IPS DF 6.9 (cell line): Measurements from ENCODE around the gene TKT.

Experiments
- DNase-seq: peaks from one replicate; pipeline ENCODE4 v3.0.0-alpha.2; 2013; ENCODE audit warnings: low read depth, low spot score
- H3K27ac ChIP-seq: one replicate; pipeline ENCODE4 v1.5.1; 2013; ENCODE audit warnings: low read length, control low read depth
- H3K27me3 ChIP-seq: 2 replicates; pipeline ENCODE4 v1.6.1; 2013; ENCODE audit warnings: mild to moderate bottlenecking, low read length; ENCODE audit not compliant: control insufficient read depth, insufficient read depth
- H3K36me3 ChIP-seq: 2 replicates; pipeline ENCODE4 v1.6.1; 2013; ENCODE audit warnings: low read length; ENCODE audit not compliant: control insufficient read depth, insufficient read depth
- H3K4me1 ChIP-seq: 2 replicates; pipeline ENCODE4 v1.6.1; 2013; ENCODE audit warnings: low read length; ENCODE audit not compliant: control insufficient read depth, insufficient read depth
- H3K4me3 ChIP-seq: 2 replicates; pipeline ENCODE4 v1.5.1; 2013; ENCODE audit warnings: mild to moderate bottlenecking, low read length
- H3K9me3 ChIP-seq: 2 replicates; pipeline ENCODE4 v1.6.1; 2013; ENCODE audit warnings: low read length, inconsistent platforms; ENCODE audit not compliant: control insufficient read depth, insufficient read depth
- WGBS: extraction: QIAGEN DNeasy Blood & Tissue Kit; methylation state at CpG from one replicate; pipeline ENCODE4 v1.1.7; 2013; ENCODE audit warnings: mixed read lengths, missing lambda C conversion rate; ENCODE audit not compliant: insufficient read length, insufficient coverage; 5-methylcytosine and 5-hydroxymethylcytosine counted together

Gene TKT

GRCh38 chr3:53252096-53252946, 3.5 kb downstream of the TKT start:
- Histone ChIP-seq H3K9me3 (no peaks in the 10 kb centered on the region), H3K36me3 (no peaks in the 10 kb centered on the region), H3K27ac (no peak overlapping the region), H3K4me3 (no peak overlapping the region), H3K27me3 (no peaks in the 10 kb centered on the region), H3K4me1 (peaks cover 12% of the 10 kb centered on the region)
- no peak for DNase-seq
- no CpG with 5 or more reads among the region's 10 CpGs for WGBS

- WGBS, result no CpG with 5 or more reads among the region's 4 CpGs
- no peak overlapping the region for H3K27ac ChIP-seq
- no peak for DNase-seq
- no peaks in the 10 kb centered on the region for H3K27me3 ChIP-seq
- H3K4me3 ChIP-seq, result no peak overlapping the region
- no peaks in the 10 kb centered on the region for H3K9me3 ChIP-seq
- no peaks in the 10 kb centered on the region for H3K36me3 ChIP-seq
- peaks cover 12% of the 10 kb centered on the region for H3K4me1 ChIP-seq
Observed at GRCh38 chr3:53250881-53251605, 4.8 kb downstream of the TKT start.

GRCh38 chr3:53250453-53250852, 5.4 kb downstream of the TKT start:
- H3K36me3 ChIP-seq, result no peaks in the 10 kb centered on the region
- WGBS, result no CpG with 5 or more reads among the region's 3 CpGs
- peaks cover 12% of the 10 kb centered on the region for H3K4me1 ChIP-seq
- DNase-seq, result no peak
- H3K9me3 ChIP-seq, result no peaks in the 10 kb centered on the region
- H3K27me3 ChIP-seq, result no peaks in the 10 kb centered on the region
- H3K4me3 ChIP-seq, result no peak overlapping the region
- H3K27ac ChIP-seq, result no peak overlapping the region

GRCh38 chr3:53248161-53248560, 7.7 kb downstream of the TKT start:
- Histone ChIP-seq H3K4me3 (no peak overlapping the region), H3K27ac (no peak overlapping the region), H3K4me1 (peaks cover 17% of the 10 kb centered on the region), H3K36me3 (no peaks in the 10 kb centered on the region), H3K9me3 (no peaks in the 10 kb centered on the region), H3K27me3 (no peaks in the 10 kb centered on the region)
- DNase-seq, result no peak
- WGBS, result no CpG with 5 or more reads among the region's 6 CpGs

GRCh38 chr3:53247619-53248018, 8.2 kb downstream of the TKT start:
- Histone ChIP-seq H3K36me3 (no peaks in the 10 kb centered on the region), H3K4me1 (peaks cover 17% of the 10 kb centered on the region)
- WGBS, result no CpG with 5 or more reads among the region's 2 CpGs

GRCh38 chr3:53244271-53244670, 11.6 kb downstream of the TKT start:
- Histone ChIP-seq H3K27me3 (no peaks in the 10 kb centered on the region), H3K36me3 (peaks cover 28% of the 10 kb centered on the region), H3K27ac (no peak overlapping the region), H3K4me3 (no peak overlapping the region), H3K9me3 (no peaks in the 10 kb centered on the region), H3K4me1 (peaks cover 5% of the 10 kb centered on the region; the same call in 1 of the 2 replicates)
- DNase-seq, result no peak
- WGBS, result no CpG with 5 or more reads among the region's 8 CpGs

More at GRCh38 chr3:53247619-53248018, 8.2 kb downstream of the TKT start:
- no peak for DNase-seq
- Histone ChIP-seq H3K9me3 (no peaks in the 10 kb centered on the region), H3K4me3 (no peak overlapping the region), H3K27ac (no peak overlapping the region), H3K27me3 (no peaks in the 10 kb centered on the region)

GRCh38 chr3:53243785-53244184, 12.0 kb downstream of the TKT start:
- no peak for DNase-seq
- H3K27ac ChIP-seq, result no peak overlapping the region
- H3K4me1 ChIP-seq, result peaks cover 5% of the 10 kb centered on the region; the same call in 1 of the 2 replicates
- WGBS, result no CpG with 5 or more reads among the region's 8 CpGs
- H3K27me3 ChIP-seq, result no peaks in the 10 kb centered on the region
- no peaks in the 10 kb centered on the region for H3K9me3 ChIP-seq
- no peak overlapping the region for H3K4me3 ChIP-seq
- peaks cover 28% of the 10 kb centered on the region for H3K36me3 ChIP-seq

GRCh38 chr3:53243165-53243564, 12.7 kb downstream of the TKT start:
- Histone ChIP-seq H3K4me3 (no peak overlapping the region), H3K27ac (no peak overlapping the region), H3K9me3 (no peaks in the 10 kb centered on the region), H3K27me3 (no peaks in the 10 kb centered on the region), H3K4me1 (peaks cover 5% of the 10 kb centered on the region; the same call in 1 of the 2 replicates), H3K36me3 (peaks cover 34% of the 10 kb centered on the region)
- WGBS, result no CpG with 5 or more reads among the region's 14 CpGs
- no peak for DNase-seq

- no CpG with 5 or more reads among the region's 4 CpGs for WGBS
- H3K27ac ChIP-seq, result no peak overlapping the region
Observed at GRCh38 chr3:53242642-53243041, 13.2 kb downstream of the TKT start.

GRCh38 chr3:53242155-53242554, 13.7 kb downstream of the TKT start:
- H3K9me3 ChIP-seq, result no peaks in the 10 kb centered on the region
- no peaks in the 10 kb centered on the region for H3K27me3 ChIP-seq
- peaks cover 5% of the 10 kb centered on the region; the same call in 1 of the 2 replicates for H3K4me1 ChIP-seq
- H3K27ac ChIP-seq, result no peak overlapping the region
- H3K36me3 ChIP-seq, result peaks cover 38% of the 10 kb centered on the region
- no peak for DNase-seq
- WGBS, result no CpG with 5 or more reads among the region's 7 CpGs
- H3K4me3 ChIP-seq, result no peak overlapping the region

More at GRCh38 chr3:53242642-53243041, 13.2 kb downstream of the TKT start:
- no peaks in the 10 kb centered on the region for H3K27me3 ChIP-seq
- H3K36me3 ChIP-seq, result peaks cover 38% of the 10 kb centered on the region
- no peak for DNase-seq
- no peak overlapping the region for H3K4me3 ChIP-seq
- no peaks in the 10 kb centered on the region for H3K9me3 ChIP-seq
- peaks cover 5% of the 10 kb centered on the region; the same call in 1 of the 2 replicates for H3K4me1 ChIP-seq
